Colon (tissue), 2 donors: ENCODE measurements around the gene NDRG2.

ENCODE experiments used
- FAIRE-seq: peaks from 2 replicates; lab custom pipeline; 2012; peaks lifted over from hg19 to GRCh38; lab: Jason Lieb, UNC
- donor health status: control.
- donor health status: control.

The NDRG2 gene

GRCh38 chr14:21024585-21025370 lies at the start of gene NDRG2:
NDRG2 (minus strand) TSS chr14:21025061; CDS start chr14:21023315, 1,746 bp downstream.
- no peak for FAIRE-seq

DNA sequence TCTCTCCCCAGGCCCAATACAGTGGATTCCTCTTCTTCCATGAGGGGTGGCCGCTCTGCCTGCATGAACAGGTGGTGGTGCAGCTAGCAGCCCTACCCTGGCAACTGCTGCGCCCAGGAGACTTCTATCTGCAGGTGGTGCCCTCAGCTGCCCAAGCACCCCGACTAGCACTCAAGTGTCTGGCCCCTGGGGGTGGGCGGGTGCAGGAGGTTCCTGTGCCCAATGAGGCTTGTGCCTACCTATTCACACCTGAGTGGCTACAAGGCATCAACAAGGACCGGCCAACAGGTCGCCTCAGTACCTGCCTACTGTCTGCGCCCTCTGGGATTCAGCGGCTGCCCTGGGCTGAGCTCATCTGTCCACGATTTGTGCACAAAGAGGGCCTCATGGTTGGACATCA lies 49.1 kb upstream of the NDRG2 start:
- no peak for FAIRE-seq

DNA sequence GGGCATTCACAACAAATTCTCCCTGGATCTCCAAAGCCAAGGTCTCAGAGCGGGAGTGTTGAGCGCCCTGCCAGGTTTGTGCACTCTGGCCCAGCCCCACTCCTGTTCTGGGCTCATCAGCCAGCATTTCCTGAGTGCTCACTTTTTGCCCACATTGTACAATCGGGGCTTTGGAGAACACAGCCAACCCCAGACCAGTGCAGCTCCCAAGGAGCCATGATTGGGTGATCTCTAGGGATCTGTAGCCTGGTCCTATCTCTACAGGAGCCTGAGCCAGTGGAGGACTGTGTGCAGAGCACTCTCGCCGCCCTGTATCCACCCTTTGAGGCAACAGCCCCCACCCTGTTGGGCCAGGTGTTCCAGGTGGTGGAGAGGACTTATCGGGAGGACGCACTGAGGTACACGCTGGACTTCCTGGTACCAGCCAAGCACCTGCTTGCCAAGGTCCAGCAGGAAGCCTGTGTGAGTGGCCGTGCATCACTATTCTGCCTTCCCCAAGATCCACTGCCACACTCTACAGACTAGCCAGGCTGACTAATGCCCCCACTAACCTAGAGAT lies 48.0 kb upstream of the NDRG2 start:
- FAIRE-seq = no peak

DNA sequence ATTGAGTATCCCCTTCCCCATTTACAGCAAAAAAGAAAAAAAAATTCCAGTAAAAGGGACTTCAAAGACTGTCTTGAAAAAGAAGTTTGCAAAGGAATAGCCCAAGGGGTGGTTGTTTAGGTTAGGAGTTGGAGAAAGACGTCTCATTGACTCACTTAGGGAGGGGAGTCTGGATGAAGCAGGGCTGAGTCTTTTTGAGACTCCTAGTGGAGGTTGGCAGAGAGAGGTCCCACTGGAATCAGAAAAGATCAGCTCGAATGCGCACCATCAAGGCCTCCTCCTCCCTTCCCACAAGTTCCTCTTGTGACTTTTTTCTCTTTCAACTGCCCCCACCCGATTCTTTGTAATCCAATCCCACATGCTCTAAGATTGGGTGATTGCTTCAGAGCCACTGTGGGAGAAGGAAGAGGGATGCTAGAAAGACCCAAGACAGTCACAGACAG lies 47.2 kb upstream of the NDRG2 start:
- no peak for FAIRE-seq

DNA sequence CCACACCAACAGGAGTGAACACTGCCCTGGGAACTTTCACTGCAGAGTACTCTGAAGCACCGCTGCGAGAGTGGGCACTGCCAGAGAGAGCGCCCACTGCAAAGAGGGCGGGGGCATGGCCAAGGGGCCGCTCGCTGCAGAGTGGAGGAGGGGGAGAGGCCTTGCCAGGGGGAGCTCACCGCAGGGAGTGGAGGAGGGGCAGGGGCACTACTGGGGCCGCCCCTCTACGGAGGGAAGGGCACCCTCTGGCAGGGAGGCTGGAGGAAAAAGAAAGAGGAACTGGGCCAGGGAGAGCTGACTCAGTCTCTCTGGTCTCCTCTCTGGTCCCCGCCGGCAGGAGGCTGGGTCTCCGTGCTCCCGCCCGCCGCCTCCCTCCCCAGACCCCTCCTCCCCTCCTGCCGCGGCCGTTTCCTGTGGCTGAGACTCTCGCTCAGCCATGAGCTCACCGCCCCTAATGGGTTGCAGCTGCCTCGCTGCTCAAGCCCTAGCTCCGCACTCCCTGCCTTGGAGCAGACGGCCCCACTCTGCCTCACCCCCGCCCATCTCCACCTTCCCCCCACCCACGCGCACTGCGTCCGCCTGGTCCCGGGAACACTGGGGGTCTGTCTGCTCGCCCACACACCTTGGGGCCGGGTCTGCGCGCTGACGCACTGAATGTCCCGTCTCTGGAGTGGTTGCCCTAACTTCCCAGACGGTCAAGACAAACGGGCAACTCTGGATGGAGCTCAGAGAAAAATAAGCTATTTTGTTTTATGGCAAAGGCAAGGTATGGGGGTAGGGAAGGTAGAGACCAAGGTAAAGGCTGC lies 46.6 kb upstream of the NDRG2 start:
- FAIRE-seq = no peak

DNA sequence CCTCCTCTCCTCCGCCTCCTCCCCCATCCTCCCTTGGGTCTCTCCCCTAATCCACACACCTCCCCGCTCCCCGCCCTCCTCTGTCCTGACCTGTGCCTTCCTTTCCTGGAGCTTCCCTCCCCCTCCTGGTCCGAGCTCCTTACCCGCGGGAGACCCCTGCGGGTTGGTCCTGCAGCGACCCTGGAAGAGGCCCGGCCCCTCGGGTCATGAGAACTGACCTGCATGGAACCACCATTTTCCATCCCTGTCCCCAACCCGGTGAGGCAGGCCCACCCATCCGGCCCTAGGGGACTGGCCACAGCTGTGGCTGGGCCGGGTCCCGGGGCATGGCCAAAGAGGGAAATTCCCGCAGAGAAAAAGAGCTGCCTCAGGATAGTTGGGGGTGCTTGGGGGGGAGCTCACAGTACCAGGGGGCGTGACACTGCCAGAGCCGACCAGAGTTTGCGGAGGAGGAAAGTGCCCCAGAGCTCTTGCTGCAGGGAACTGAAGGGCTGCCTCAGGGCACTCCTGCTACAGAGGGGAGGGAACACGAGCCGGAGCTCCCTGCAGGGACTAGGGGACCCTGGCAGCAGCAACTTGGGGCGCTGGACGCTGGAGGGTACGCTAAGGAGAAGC lies 45.9 kb upstream of the NDRG2 start:
- no peak for FAIRE-seq

DNA sequence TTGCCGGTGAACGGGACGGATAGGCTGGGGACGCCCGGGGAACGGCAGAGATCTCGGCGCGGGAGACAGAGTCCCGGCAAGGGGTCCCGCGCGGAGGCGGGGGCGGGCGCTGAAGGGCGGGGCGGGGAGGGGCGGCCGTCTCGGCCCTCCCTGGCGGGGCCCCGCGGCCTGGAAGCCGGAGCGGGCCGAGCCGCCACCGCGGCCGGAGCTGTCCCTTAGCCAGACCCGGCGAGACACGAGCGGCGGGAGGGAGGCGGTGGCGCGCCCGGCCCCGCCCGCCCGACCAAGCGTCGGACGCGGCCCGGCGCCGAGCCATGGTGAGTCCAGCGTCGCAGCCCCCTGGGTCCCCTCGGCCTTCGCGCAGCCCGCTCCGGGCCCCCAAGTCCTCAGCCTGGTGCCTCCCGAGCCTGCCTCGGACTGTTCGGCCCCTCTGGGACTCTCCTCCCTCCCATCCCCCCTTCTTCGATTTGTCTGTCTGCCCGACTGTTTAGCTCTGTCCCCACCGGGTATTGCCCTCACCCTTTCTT lies 45.3 kb upstream of the NDRG2 start, which contains the start of gene ARHGEF40:
Gene ARHGEF40 (plus strand): TSS at position 222 of the 527 bp plus-strand sequence. CDS start 93 bp downstream, at position 315.
- FAIRE-seq = no peak

DNA sequence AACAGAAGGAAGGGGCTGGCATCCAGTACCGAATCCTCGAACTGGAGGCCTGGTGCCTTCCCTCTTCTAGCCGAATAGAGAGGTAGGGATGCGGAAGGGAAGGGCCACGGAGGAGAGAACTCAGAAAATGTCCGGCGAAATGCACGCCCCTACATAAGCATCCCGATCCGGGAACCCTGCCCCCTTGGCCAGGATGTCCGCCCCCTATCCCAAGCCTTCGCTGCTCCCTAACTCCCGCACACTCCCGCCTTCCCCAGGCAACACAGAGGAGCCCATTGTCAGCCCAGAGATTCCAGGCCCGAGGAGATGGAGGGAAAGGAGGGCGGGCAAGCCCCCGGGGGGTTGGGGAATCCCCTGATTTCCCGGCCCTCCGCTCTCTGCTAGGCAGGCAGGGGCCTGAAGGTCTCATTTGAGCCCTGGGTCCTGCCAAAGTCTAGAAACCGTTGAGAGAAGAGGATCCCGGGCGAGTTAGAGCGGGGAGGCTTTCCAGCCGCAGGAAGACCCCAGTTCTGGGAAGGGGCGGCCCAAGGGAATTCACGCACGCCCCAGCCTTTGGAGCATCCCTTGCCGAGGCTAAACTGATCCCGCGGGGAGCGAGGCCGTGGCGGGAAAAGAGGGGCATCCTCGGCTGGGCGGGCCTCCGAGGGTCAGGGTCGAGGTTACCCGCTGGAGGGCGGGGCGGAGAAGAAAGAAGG lies 44.7 kb upstream of the NDRG2 start:
- no peak for FAIRE-seq

DNA sequence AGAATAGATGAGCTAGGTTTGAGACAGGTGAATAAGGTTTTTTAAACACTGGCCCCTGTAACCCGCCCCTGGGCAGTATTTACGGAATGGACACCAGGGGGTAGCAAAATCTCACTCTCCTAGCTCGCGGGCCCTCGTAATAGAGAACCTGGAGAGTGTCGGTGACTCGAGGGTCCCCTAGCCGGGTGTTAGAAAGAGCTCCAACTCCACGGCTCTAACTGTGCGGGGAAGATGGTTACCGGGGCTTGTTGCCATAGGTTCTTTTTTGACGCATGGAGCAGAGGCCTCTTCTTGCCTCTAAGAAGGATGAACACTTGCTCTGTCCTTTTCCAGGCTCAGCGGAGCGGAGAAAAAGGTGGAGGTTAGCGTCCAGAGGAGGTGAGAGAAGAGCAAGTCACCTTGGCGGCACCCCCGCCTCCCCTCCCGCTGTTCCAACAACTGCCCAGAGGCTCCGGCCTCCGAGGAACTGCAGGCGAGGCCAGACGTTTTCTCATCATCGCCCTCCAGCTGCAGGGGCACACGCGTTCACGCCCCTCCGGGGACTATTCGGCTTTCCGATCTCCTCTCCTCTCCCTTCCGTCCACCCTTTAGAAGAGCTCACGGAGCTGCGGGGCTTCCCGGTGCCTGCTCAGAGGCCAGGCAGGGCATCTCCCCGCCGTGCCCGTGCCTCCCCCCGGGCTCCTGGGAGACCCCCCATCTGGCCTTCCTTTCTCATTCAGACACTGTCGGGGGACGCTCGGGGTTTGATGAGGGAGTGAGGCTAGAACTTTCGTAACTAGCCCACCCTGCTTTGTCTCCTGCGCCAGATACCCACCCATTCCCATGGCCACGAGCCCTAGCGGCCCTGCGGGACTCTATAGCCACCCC lies 43.9 kb upstream of the NDRG2 start:
- FAIRE-seq = no peak

DNA sequence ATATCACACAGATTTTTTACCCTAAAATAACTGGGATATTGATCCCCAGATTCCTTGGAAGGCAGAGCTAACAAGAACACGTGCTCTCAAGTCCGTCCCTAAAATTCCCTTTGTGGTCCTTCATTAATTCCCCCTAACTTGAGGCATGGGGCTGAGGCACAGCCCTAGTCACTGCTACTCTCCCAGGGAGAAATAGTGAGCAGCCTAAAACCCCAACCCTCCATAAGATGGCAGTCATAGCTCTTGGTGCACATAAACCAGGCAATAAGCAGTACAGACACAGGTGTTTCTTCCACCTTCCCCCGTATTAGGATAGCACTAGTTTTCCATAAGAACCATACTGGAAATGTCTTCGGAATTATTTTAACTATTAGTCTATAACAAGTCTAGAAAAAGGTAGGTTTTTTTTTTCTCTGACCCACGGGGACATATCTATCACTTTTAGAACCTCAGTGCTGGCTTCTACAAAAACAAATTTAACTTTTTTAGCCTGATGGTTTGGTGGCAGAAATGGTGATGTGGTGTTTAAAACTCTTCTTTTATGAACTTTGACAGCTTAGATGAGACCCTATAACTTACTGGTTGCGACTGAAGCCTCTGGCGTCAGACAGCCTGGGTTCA lies 42.1 kb upstream of the NDRG2 start:
- FAIRE-seq = no peak

DNA sequence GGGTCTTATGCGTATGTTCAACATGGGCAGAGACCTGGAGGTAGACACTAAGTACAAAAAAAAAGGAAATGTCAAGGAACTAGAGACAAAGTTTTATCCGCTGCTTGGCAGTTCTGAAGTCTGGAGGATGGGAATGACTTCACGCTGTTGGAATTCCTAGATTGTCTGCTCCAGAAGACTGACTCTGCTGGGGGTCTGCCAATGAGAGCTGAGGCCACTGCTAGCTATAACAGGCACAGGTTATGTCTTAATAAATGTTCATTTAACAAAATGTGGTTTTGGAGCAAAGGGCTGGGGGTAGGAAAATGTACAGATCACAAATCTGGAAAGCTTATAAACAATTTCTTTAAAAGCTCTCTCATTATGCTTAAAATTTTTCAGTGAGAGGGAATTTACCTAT lies 38.6 kb upstream of the NDRG2 start:
- FAIRE-seq = no peak

DNA sequence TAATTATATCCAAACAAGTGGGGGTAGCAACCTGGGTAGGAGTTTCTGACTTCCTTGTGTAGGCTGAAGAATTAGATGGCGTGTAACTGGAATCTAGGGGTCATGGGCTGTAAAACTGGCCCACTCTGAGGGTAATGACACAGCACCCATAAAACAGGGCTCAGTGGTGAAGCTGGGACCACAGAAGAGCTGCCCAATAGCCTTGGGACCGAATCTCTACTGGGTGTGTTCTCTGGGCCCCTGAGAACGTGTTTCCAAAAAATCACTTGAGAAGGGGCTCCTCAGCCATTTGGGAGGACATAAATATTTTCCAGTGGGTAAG lies 36.4 kb upstream of the NDRG2 start:
- no peak for FAIRE-seq

DNA sequence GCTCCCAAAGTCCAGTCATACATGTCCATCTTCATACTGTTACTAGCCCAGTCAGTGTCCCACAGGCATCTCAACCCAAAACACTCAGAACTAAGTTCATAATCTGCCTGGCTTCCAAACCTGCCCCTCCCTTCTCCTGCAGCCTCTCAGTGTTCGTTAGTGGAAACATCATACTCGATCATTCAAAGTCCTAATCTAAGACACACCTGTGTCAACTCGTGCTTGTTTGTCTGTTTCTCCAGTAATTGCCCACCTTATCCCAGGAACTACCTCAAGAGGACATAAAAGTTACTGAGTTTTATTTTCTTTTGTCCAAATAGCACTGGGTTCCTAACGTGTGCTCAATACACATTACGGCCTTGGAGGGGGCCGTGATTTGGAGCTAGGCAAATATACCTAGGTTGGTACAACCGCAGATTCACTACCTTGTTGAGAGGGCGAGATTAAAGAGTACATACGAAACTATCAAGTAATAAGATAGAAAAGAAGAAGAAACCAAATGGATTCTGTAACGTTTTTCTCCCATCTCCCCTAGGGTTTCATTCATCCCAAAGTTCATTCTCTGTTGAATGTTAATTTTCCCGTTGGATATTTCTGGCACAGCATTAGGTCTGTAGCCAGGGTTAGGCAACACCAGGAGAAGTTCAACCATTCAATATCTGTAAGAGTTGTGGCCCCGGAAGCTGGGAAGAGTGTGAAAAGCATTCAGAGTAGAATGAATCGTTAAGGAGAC lies 35.9 kb upstream of the NDRG2 start:
- FAIRE-seq = no peak

- FAIRE-seq = no peak
Observed at GRCh38 chr14:21059842-21060613, 35.2 kb upstream of the NDRG2 start.

- no peak for FAIRE-seq
Observed at GRCh38 chr14:21058903-21059302, 34.0 kb upstream of the NDRG2 start.

- FAIRE-seq = no peak
Observed at GRCh38 chr14:21057803-21058675, 33.2 kb upstream of the NDRG2 start, which contains the start of gene RNASE8. RNASE8 (plus strand) TSS chr14:21057822; CDS start chr14:21057893, 71 bp downstream.

GRCh38 chr14:21056520-21057163 lies 31.8 kb upstream of the NDRG2 start:
- FAIRE-seq = no peak
